HAP-1 (cell line): Measurements from ENCODE around the gene ANKS1B.
"Not testable (repeated sequence)": the region's sequence is repeated elsewhere in the genome, so short reads cannot be mapped to it uniquely, and the experiment has no call there.

Source experiments
- DNase-seq, 2 experiments: peaks; one replicate each; pipeline ENCODE4 v3.0.0-alpha.2; 2016 to 2020; ENCODE audit warnings: low spot score in 2 of 2
- H3K27me3 ChIP-seq: fragments of 250-450 bp; sonication (Bioruptor Pico); 2 replicates; pipeline ENCODE4 v1.5.1; 2020; ENCODE audit warnings: low read depth, mild to moderate bottlenecking, moderate library complexity
- H3K36me3 ChIP-seq: fragments of 250-450 bp; sonication (Bioruptor Pico); replicated peaks from 2 replicates; pipeline ENCODE4 v1.5.1; 2020; ENCODE audit warnings: mild to moderate bottlenecking
- H3K4me1 ChIP-seq: fragments of 250-450 bp; sonication (Bioruptor Pico); 2 replicates; pipeline ENCODE4 v1.5.1; 2020; ENCODE audit warnings: mild to moderate bottlenecking
- H3K4me3 ChIP-seq: fragments of 250-450 bp; sonication (Bioruptor Pico); 2 replicates; pipeline ENCODE4 v1.5.1; 2020; ENCODE audit warnings: mild to moderate bottlenecking, moderate library complexity
- H3K9me3 ChIP-seq: fragments of 250-450 bp; sonication (Bioruptor Pico); 2 replicates; pipeline ENCODE4 v1.5.1; 2020; ENCODE audit warnings: mild to moderate bottlenecking, moderate library complexity
- in situ Hi-C: fragments of 300-500 bp; cut with MboI; formaldehyde crosslinking; loops from 3 replicates; pipeline ENCODE4 v1.14.3; 2020; ENCODE audit warnings: low sequenced_read_pairs, inconsistent platforms, mixed read lengths

Gene ANKS1B

DNA sequence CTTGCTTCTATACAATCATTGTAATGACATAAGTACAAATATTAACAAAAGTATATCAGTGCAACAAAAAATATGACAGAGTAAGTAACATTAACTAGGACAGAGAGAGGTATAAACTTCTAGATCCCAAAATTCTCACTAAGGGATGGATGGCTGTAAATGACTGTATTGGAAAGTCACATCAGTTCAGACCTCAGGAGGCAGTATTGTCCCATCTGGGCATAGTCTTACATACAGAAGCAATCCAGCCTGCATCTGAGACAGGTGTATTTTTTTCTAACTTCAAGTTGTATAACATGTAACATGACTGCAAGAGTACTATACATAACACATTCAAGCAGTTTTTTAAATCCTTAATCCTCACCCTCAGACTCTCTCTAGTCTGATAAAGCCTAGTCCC lies 238.2 kb downstream of the ANKS1B start:
- in situ Hi-C loops, result no loop called here
- Histone ChIP-seq H3K9me3 (no peaks in the 10 kb centered on the region), H3K36me3 (no peaks in the 10 kb centered on the region), H3K4me1 (no peaks in the 10 kb centered on the region), H3K27me3 (peaks cover 7% of the 10 kb centered on the region), H3K4me3 (no peak overlapping the region)
- no peak for DNase-seq

DNA sequence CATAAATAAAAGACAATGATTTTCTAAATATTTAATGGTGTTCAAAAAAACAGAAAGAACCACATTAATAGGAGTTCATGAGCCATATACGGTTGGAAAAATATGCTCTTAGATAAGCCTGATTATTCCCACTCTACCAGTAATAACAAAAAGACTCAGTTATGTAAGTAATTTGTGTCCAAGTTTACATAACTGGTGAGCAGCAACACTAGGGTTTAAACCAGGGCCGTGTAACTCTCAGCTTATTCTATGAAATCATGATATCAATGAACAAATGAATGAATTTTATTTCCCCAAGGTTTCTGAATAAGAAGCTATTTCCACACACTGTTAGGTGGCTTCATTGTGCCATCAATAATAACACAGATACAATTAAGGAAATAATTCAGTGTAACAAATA lies 238.8 kb downstream of the ANKS1B start:
- H3K9me3 ChIP-seq, result no peaks in the 10 kb centered on the region
- no peaks in the 10 kb centered on the region for H3K36me3 ChIP-seq
- DNase-seq, result no peak
- no peak overlapping the region for H3K4me3 ChIP-seq
- in situ Hi-C loops, result no loop called here
- peaks cover 7% of the 10 kb centered on the region for H3K27me3 ChIP-seq
- no peaks in the 10 kb centered on the region for H3K4me1 ChIP-seq

DNA sequence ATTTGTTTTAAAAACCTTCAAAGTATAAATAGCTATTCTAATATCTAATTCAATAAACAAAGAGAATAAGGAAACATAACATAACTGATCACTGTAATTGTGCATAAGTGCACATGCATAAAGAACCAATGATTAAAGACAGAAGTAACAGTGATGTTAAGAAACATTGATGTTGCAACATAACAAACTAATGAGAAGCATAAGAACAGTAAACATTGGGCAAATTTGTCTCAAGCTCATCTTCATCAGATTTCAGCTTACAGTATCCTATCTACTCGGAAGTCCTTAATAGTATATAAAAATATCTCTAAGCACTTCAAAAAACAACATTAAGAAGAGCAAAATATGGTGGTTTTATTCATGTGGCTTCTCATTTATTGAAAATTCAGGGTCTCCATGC lies 239.6 kb downstream of the ANKS1B start:
- DNase-seq, result no peak
- H3K4me3 ChIP-seq, result no peak overlapping the region
- H3K27me3 ChIP-seq, result peaks cover 7% of the 10 kb centered on the region
- no peaks in the 10 kb centered on the region for H3K9me3 ChIP-seq
- no peaks in the 10 kb centered on the region for H3K4me1 ChIP-seq
- H3K36me3 ChIP-seq, result no peaks in the 10 kb centered on the region
- in situ Hi-C loops, result no loop called here

DNA sequence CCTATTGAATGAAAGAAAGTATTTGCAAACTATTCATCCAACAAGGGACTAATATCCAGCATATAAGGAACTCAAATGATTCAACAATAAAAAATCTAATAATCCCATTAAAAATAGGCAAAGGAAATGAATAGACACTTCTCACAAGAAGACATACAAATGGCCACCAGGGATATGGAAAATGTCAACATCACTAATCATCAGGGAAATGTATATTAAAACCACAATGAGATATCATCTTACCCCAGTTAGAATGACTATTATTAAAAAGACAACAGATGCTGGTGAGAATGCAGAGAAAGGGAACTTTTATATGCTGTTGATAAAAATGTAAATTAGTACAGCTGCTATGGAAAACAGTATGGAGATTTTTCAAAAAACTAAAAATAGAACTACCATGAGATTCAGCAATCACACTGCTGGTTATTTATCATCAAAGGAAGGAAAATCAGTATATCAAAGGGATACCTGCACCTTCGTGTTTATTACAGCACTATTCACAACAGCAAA lies 247.9 kb downstream of the ANKS1B start:
- Histone ChIP-seq H3K4me3 (no peak overlapping the region), H3K36me3 (no peaks in the 10 kb centered on the region)

DNA sequence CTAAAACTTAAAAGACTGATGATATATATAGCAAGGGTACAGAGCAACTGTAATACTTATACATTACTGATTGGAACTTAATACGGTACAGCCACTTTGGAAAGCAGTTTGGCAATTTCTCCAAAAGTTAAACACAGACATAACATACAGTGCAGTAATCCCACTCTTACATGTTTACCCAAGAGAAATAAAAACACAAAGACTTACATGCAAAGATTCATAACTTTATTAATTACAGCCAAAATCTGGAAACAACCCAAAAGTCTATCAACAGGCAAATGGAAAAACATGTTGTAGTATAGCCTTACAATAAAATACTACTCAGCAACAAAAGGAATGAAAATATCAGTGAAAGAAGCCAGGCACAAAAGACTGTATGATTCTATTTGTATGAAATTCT lies 252.6 kb downstream of the ANKS1B start:
- Histone ChIP-seq H3K36me3 (no peaks in the 10 kb centered on the region), H3K4me1 (no peaks in the 10 kb centered on the region), H3K4me3 (no peak overlapping the region), H3K9me3 (no peaks in the 10 kb centered on the region), H3K27me3 (peaks cover 7% of the 10 kb centered on the region; the same call in 1 of the 2 replicates)
- DNase-seq, result no peak
- in situ Hi-C loops, result no loop called here

More for the DNA sequence above, 247.9 kb downstream of the ANKS1B start:
- H3K9me3 ChIP-seq, result no peaks in the 10 kb centered on the region
- H3K27me3 ChIP-seq, result peaks cover 7% of the 10 kb centered on the region; the same call in 1 of the 2 replicates
- no peak for DNase-seq
- no peaks in the 10 kb centered on the region for H3K4me1 ChIP-seq
- in situ Hi-C loops, result no loop called here

DNA sequence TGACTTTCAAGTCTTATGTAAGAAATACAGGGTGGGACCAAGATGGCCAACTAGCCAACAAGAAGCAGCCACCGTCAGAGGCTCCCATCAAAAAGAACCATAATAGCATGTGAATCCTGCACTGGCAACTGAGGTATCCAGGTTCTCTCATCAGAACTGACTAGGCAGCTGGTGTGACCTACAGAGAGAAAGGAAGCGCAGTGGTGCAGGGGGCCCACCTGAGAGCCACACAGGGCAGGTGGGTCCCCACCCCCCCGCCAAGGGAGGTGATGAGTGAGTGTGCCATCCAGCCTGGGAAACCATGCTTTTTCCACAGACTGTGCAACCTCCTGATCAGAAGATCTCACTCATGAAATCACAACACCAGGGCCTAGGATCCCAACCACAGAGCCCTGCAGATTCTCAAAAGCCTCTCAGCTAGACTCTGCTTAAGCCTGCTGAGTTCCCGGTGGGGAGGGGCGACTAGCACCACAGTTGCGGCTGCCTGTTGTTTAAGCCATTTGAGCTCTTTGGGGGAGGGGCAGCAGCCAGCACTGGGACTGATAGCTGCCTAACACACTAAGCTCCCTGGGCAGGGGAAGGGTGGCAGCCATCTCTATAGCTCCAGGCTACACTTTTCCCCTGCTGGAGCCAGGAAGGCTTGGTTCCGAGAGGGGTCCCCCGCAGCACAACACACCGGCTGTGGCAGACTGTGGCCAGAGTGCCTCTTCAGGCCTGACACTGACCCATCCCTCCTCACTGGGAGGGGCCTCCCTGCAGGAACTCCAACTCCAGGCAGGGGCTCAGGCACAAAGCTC lies 261.8 kb downstream of the ANKS1B start:
- H3K9me3 ChIP-seq, result no peaks in the 10 kb centered on the region
- no peaks in the 10 kb centered on the region for H3K27me3 ChIP-seq
- DNase-seq, result no peak
- H3K4me3 ChIP-seq, result no peak overlapping the region
- no peaks in the 10 kb centered on the region for H3K4me1 ChIP-seq
- no peaks in the 10 kb centered on the region for H3K36me3 ChIP-seq
- in situ Hi-C loops, result no loop called here

DNA sequence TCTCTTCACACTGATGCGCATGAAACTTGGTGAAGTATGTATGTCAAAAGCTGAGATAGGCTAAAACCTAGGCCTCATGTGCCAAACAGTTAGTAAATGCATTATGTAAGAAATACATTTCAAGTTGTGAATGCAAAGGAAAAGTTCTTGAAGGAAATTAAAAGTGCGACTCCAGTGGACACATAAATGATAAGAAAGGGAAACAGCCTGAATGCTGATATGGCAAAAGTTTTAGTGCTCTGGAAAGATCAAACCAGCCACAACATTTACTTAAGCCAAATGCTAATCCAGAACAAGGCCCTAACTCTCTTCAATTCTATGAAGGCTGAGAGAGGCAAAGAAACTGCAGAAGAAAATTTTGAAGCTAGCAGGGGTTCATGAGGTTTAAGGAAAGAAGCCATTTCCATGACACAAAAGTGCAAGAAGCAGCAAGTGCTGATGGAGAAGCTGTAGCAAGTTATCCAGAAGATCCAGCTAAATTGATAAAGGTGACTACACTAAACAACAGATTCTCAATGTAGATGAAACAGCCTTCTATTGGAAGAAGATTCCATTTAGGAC lies 262.9 kb downstream of the ANKS1B start:
- in situ Hi-C loops, result no loop called here
- no peaks in the 10 kb centered on the region for H3K4me1 ChIP-seq
- no peak overlapping the region for H3K4me3 ChIP-seq
- DNase-seq, result no peak
- no peaks in the 10 kb centered on the region for H3K27me3 ChIP-seq
- H3K36me3 ChIP-seq, result no peaks in the 10 kb centered on the region
- H3K9me3 ChIP-seq, result no peaks in the 10 kb centered on the region

DNA sequence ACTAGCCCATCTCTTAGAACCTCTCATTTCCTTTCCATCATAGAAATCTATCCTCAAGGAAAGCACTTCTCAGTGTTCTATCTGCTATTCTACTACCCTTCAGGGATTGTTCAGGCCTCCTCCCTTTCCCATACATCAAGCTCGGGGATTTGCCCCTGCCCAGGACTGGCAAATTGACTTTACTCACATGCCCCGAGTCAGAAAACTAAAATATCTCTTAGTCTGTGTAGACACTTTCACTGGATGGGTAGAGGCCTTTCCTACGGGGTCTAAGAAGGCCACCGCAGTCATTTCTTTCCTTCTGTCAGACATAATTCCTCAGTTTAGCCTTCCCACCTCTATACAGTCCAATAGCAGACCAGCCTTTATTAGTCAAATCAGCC lies 264.7 kb downstream of the ANKS1B start:
- H3K36me3 ChIP-seq, H3K27me3 ChIP-seq, DNase-seq, H3K4me1 ChIP-seq, H3K4me3 ChIP-seq, H3K9me3 ChIP-seq, in situ Hi-C loops: not testable (repeated sequence)

DNA sequence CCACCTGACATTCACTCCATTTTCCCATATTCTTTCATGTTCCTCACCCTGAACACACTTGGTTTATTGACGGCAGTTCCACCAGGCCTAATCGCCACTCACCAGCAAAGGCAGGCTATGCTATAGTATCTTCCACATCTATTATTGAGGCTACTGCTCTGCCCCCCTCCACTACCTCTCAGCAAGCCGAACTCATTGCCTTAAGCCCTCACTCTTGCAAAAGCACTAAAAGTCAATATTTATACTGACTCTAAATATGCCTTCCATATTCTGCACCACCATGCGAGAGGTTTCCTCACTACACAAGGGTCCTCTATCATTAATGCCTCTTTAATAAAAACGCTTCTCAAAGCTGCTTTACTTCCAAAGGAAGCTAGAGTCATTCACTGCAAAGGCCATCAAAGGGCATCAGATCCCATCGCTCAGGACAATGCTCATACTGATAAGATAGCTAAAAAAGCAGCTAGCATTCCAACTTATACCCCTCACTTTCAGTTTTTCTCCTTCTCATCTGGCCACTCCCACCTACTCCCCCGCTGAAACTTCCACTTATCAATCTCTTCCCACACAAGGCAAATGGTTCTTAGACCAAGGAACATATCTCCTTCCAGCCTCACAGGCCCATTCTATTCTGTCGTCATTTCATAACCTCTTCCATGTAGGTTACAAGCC lies 265.2 kb downstream of the ANKS1B start:
- in situ Hi-C loops, H3K4me3 ChIP-seq, H3K36me3 ChIP-seq, DNase-seq, H3K9me3 ChIP-seq, H3K4me1 ChIP-seq, H3K27me3 ChIP-seq: not testable (repeated sequence)

DNA sequence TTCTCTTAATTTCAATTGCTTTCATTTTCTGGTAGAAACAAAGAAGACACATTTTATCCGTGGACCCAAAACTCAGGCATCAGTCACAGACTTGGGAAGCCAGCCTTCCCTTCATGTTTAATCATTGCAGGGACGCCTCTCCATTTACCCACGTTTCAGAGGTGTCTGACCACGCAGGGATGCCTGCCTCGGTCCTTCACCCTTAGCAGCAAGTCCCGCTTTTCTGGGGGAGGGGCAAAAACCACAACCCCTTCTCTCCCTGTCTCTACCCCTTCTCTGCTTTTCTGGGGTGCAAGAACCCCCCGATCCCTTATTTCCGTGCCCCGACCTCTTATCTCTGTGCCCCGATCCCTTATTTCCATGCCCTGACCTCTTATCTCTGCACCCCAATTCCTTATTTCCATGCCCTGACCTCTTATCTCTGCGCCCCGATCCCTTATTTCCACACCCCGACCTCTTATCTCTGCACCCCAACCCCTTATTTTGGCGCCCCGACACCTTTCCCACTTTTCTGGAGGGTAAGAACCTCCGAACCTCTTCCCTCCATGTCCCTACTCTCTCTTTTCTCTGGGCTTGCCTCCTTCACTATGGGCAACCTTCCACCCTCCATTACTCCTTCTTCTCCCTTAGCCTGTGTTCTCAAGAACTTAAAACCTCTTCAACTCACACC lies 268.8 kb downstream of the ANKS1B start:
- H3K9me3 ChIP-seq, in situ Hi-C loops, H3K27me3 ChIP-seq, H3K36me3 ChIP-seq, H3K4me3 ChIP-seq, DNase-seq, H3K4me1 ChIP-seq: not testable (repeated sequence)

DNA sequence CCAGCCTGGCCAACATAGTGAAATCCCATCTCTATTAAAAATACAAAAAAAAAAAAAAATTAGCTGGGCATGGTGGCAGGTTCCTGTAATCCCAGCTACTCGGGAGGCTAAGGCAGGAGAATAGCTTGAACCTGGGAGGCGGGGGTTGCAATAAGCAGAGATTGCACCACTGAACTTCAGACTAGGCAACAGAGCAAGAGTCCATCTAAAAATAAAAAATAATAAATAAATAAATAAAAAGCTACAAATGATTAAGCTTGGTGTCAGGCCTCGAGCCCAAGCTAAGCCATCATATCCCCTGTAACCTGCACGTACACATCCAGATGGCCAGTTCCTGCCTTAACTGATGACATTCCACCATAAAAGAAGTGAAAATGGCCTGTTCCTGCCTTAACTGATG lies 269.8 kb downstream of the ANKS1B start:
- H3K4me1 ChIP-seq, in situ Hi-C loops, H3K36me3 ChIP-seq, H3K9me3 ChIP-seq, H3K4me3 ChIP-seq, DNase-seq, H3K27me3 ChIP-seq: not testable (repeated sequence)

DNA sequence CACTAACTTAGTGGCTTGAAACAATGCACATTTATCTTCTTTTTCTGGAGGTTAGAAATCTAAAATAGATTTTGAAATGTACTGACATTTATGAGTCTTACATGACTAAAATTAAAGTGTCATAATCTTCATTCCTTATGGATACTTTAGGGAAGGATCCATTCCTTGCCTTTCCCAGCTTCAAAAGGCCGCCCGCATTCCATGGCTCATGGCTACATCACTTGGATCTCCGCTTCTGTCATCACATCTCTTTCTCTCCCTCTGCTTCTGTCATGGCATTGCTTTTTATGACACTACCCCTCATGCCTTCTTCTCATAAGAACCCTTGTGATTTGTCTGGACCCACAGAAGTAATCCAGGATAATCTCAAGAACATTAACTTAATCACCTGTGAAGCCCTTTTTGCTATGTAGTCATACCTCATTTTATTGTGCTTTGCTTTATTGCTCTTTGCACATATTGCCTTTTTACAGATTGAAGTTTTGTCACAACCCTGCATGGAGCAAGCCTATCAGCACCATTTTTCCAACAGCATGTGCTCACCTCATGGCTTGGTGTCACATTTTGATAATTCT lies 270.7 kb downstream of the ANKS1B start:
- Histone ChIP-seq H3K36me3 (no peaks in the 10 kb centered on the region), H3K9me3 (no peaks in the 10 kb centered on the region), H3K27me3 (no peaks in the 10 kb centered on the region), H3K4me3 (no peak overlapping the region), H3K4me1 (no peaks in the 10 kb centered on the region)
- in situ Hi-C loops, result no loop called here
- DNase-seq, result no peak

DNA sequence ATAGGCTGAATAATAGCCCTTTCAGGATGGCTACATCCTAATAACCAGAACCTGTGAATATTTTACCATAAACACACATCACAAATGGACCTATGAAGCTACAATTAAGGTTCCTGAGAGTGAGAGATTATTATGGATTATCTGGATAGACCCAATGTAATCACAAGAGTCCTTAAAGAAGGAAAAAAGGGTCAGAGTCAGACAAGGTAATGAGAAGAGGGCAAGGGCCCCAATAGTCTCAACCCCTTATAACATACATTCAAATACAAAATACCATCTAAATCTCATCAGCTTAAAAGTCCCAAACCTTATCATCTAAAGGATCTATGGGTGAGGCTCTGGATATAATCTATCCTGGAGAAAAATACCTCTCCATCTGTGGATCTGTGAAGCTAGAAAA lies 272.5 kb downstream of the ANKS1B start:
- H3K36me3 ChIP-seq, result no peaks in the 10 kb centered on the region
- DNase-seq, result no peak

More for the DNA sequence above, 272.5 kb downstream of the ANKS1B start:
- in situ Hi-C loops, result no loop called here
- Histone ChIP-seq H3K27me3 (no peaks in the 10 kb centered on the region), H3K4me1 (no peaks in the 10 kb centered on the region), H3K9me3 (no peaks in the 10 kb centered on the region), H3K4me3 (no peak overlapping the region)
